H9 (cell line): ENCODE data around the gene MYF6. TPM values are rescaled to one million over a fixed set of nuclear protein-coding genes. Genes with fewer than 3 reads are reported as not detected.

Experiments
- DNase-seq: peaks from one replicate; pipeline ENCODE4 v3.0.0-alpha.2; 2017
- H2AFZ ChIP-seq: one replicate; pipeline ENCODE4 v1.6.1; 2013; ENCODE audit warnings: mild to moderate bottlenecking, low read length, control low read depth, moderate library complexity
- H2AK5ac ChIP-seq: 2 replicates; pipeline ENCODE4 v1.6.1; 2013; ENCODE audit warnings: low read length, control low read depth, mixed read lengths; ENCODE audit not compliant: insufficient read length
- H2BK120ac ChIP-seq: one replicate; pipeline ENCODE4 v1.6.1; 2013; ENCODE audit warnings: low read depth, mild to moderate bottlenecking, low read length, control low read depth, inconsistent platforms; ENCODE audit not compliant: poor library complexity, severe bottlenecking
- H2BK12ac ChIP-seq: 2 replicates; pipeline ENCODE4 v1.6.1; 2013; ENCODE audit warnings: low read length, control low read depth, mixed read lengths, low read depth; ENCODE audit not compliant: insufficient read length
- H2BK15ac ChIP-seq: 2 replicates; pipeline ENCODE4 v1.6.1; 2013; ENCODE audit warnings: low read depth, low read length, control low read depth
- H2BK20ac ChIP-seq: one replicate; pipeline ENCODE4 v1.6.1; 2013; ENCODE audit warnings: low read depth, mild to moderate bottlenecking, low read length, control low read depth, inconsistent platforms; ENCODE audit not compliant: poor library complexity, severe bottlenecking
- H2BK5ac ChIP-seq: 2 replicates; pipeline ENCODE4 v1.6.1; 2013; ENCODE audit warnings: low read length, control low read depth, mixed read lengths; ENCODE audit not compliant: insufficient read length
- H3K14ac ChIP-seq: 2 replicates; pipeline ENCODE4 v1.6.1; 2013; ENCODE audit warnings: low read length, control low read depth; ENCODE audit not compliant: insufficient read depth
- H3K18ac ChIP-seq: 2 replicates; pipeline ENCODE4 v1.6.1; 2013; ENCODE audit warnings: low read depth, mild to moderate bottlenecking, mixed read lengths, low read length, control low read depth; ENCODE audit not compliant: insufficient read length
- H3K23ac ChIP-seq: 2 replicates; pipeline ENCODE4 v1.6.1; 2013; ENCODE audit warnings: low read length, control low read depth, mixed read lengths, low read depth; ENCODE audit not compliant: insufficient read length
- H3K23me2 ChIP-seq: 2 replicates; pipeline ENCODE4 v1.6.1; 2013; ENCODE audit warnings: low read depth, mild to moderate bottlenecking, mixed read lengths, low read length, control low read depth; ENCODE audit not compliant: insufficient read length, poor library complexity, severe bottlenecking
- H3K27ac ChIP-seq: 2 replicates; pipeline ENCODE4 v1.5.1; 2013; ENCODE audit warnings: low read length, control low read depth, mixed read lengths, low read depth; ENCODE audit not compliant: insufficient read length
- H3K27me3 ChIP-seq: 2 replicates; pipeline ENCODE4 v1.6.1; 2013; ENCODE audit warnings: low read length, control low read depth, inconsistent platforms; ENCODE audit not compliant: insufficient read depth
- H3K4ac ChIP-seq: 2 replicates; pipeline ENCODE4 v1.6.1; 2013; ENCODE audit warnings: low read depth, mild to moderate bottlenecking, control low read depth, inconsistent platforms, low read length, moderate library complexity
- H3K4me1 ChIP-seq: 2 replicates; pipeline ENCODE4 v1.6.1; 2013; ENCODE audit warnings: low read length, control low read depth, inconsistent platforms; ENCODE audit not compliant: insufficient read depth
- H3K4me2 ChIP-seq: 2 replicates; pipeline ENCODE4 v1.6.1; 2013; ENCODE audit warnings: low read length, control low read depth, mixed read lengths; ENCODE audit not compliant: insufficient read length, insufficient read depth
- H3K56ac ChIP-seq: 2 replicates; pipeline ENCODE4 v1.6.1; 2013; ENCODE audit warnings: low read depth, mild to moderate bottlenecking, mixed read lengths, low read length, control low read depth; ENCODE audit not compliant: insufficient read length
- H3K79me1 ChIP-seq: 2 replicates; pipeline ENCODE4 v1.6.1; 2013; ENCODE audit warnings: low read depth, mild to moderate bottlenecking, moderate library complexity, low read length, control low read depth, inconsistent platforms; ENCODE audit not compliant: insufficient read depth, poor library complexity, severe bottlenecking
- H3K79me2 ChIP-seq: 2 replicates; pipeline ENCODE4 v1.6.1; 2013; ENCODE audit warnings: low read length, control low read depth, inconsistent platforms; ENCODE audit not compliant: insufficient read depth
- H3K9ac ChIP-seq: 2 replicates; pipeline ENCODE4 v1.6.1; 2013; ENCODE audit warnings: low read length, control low read depth, mixed read lengths; ENCODE audit not compliant: insufficient read length; ENCODE audit errors: extremely low read depth
- H3K9me3 ChIP-seq: one replicate; pipeline ENCODE4 v1.6.1; 2013; ENCODE audit warnings: low read depth, low read length, inconsistent platforms; ENCODE audit not compliant: control insufficient read depth
- H3T11ph ChIP-seq: one replicate; pipeline ENCODE4 v1.6.1; 2013; ENCODE audit warnings: mild to moderate bottlenecking, low read length, control low read depth, inconsistent platforms
- H4K20me1 ChIP-seq: one replicate; pipeline ENCODE4 v1.6.1; 2013; ENCODE audit not compliant: control insufficient read depth, insufficient read length, insufficient read depth
- H4K5ac ChIP-seq: 2 replicates; pipeline ENCODE4 v1.6.1; 2013; ENCODE audit warnings: low read depth, mild to moderate bottlenecking, mixed read lengths, low read length, control low read depth; ENCODE audit not compliant: insufficient read length
- H4K8ac ChIP-seq: replicated peaks from 2 replicates; pipeline ENCODE4 v1.6.1; 2013; ENCODE audit warnings: low read length, control low read depth, mixed read lengths, low read depth; ENCODE audit not compliant: insufficient read length
- H4K91ac ChIP-seq: 2 replicates; pipeline ENCODE4 v1.6.1; 2013; ENCODE audit warnings: low read depth, mild to moderate bottlenecking, moderate library complexity, mixed read lengths, low read length, control low read depth; ENCODE audit not compliant: insufficient read length
- H3K27ac Mint-ChIP-seq, 3 experiments: 2 replicates in 2 of 3; 3 replicates in 1 of 3; pipeline ENCODE4 v1.8.0; 2020 to 2021; ENCODE audit warnings: mixed read lengths in 3 of 3, mild to moderate bottlenecking in 1 of 3, moderate library complexity in 1 of 3
- H3K27me3 Mint-ChIP-seq: 2 replicates; pipeline ENCODE4 v1.8.0; 2021; ENCODE audit warnings: low read depth, mild to moderate bottlenecking, moderate library complexity, mixed read lengths
- H3K36me3 Mint-ChIP-seq, 3 experiments: 2 replicates in 2 of 3; 3 replicates in 1 of 3; pipeline ENCODE4 v1.8.0; 2020 to 2021; ENCODE audit warnings: low read depth in 3 of 3, mixed read lengths in 3 of 3; ENCODE audit not compliant: insufficient read depth in 1 of 3
- H3K4me1 Mint-ChIP-seq, 2 experiments: 2 replicates each; pipeline ENCODE4 v1.8.0; 2020; ENCODE audit warnings: mixed read lengths in 2 of 2
- H3K4me3 Mint-ChIP-seq, 2 experiments: 2 replicates in 1 of 2; 3 replicates in 1 of 2; pipeline ENCODE4 v1.8.0; 2020 to 2021; ENCODE audit warnings: mild to moderate bottlenecking in 2 of 2, mixed read lengths in 2 of 2, moderate library complexity in 1 of 2
- H3K9me3 Mint-ChIP-seq, 2 experiments: 2 replicates in 1 of 2; 3 replicates in 1 of 2; pipeline ENCODE4 v1.8.0; 2020; ENCODE audit warnings: mild to moderate bottlenecking in 2 of 2, mixed read lengths in 2 of 2, moderate library complexity in 1 of 2
- CTCF ChIP-seq: fragments of 200-600 bp; sonication (generic); conservative IDR thresholded peaks from 3 replicates; pipeline ENCODE4 v1.8.0; 2021; ENCODE audit warnings: antibody characterized with exemption, mild to moderate bottlenecking
- WGBS: extraction: QIAGEN DNeasy Blood & Tissue Kit; methylation state at CpG from one replicate; pipeline ENCODE4 v1.1.7; 2013; ENCODE audit warnings: missing lambda C conversion rate, low lambda C conversion rate, mixed read lengths; ENCODE audit not compliant: insufficient read length; ENCODE audit errors: extremely low coverage; 5-methylcytosine and 5-hydroxymethylcytosine counted together
- total RNA-seq: library from RNA; stranded (reverse); gene quantifications from 2 replicates; pipeline ENCODE4 v1.2.1, GENCODE V29; 2021

MYF6 gene
- total RNA-seq, 1 experiment from 2014 or later = not detected

- H2BK5ac ChIP-seq = no peak overlapping the region
- TF ChIP-seq CTCF = no peak
- peaks cover 18% of the 10 kb centered on the region for H3K27me3 Mint-ChIP-seq
- H3K27ac ChIP-seq = no peak overlapping the region
- H3K4me3 Mint-ChIP-seq = no peak overlapping the region
- H3K4me1 Mint-ChIP-seq = peaks cover 6 to 8% of the 10 kb centered on the region in 2 experiments
- no peak overlapping the region for H2BK12ac ChIP-seq
- H3K9me3 ChIP-seq = no peaks in the 10 kb centered on the region
- no peak overlapping the region for H3K18ac ChIP-seq
- no peak overlapping the region for H2AK5ac ChIP-seq
- no peaks in the 10 kb centered on the region; the same call in 1 of the 2 replicates for H3K27me3 ChIP-seq
- no peak overlapping the region for H3K4ac ChIP-seq
- no peaks in the 10 kb centered on the region for H3K79me1 ChIP-seq
- no peaks in the 10 kb centered on the region for H3K79me2 ChIP-seq
- H4K5ac ChIP-seq = no peak overlapping the region
- no peak overlapping the region for H2BK15ac ChIP-seq
- no peak overlapping the region for H3K9ac ChIP-seq
- H3K27ac Mint-ChIP-seq = no peak overlapping the region
- H3K36me3 Mint-ChIP-seq = no peaks in the 10 kb centered on the region
- H3K56ac ChIP-seq = no peak overlapping the region
- H4K8ac ChIP-seq = no peak overlapping the region
- H3K9me3 Mint-ChIP-seq = no peaks in the 10 kb centered on the region
- H4K91ac ChIP-seq = no peak overlapping the region
- no peaks in the 10 kb centered on the region for H3K23me2 ChIP-seq
- H3K23ac ChIP-seq = no peak overlapping the region
- no peak overlapping the region for H3T11ph ChIP-seq
- H2AFZ ChIP-seq = peak overlapping the region; percentile 56
- DNase-seq = no peak
- WGBS = no CpG with 5 or more reads among the region's 3 CpGs
- no peaks in the 10 kb centered on the region for H4K20me1 ChIP-seq
- no peak overlapping the region for H3K14ac ChIP-seq
- no peak overlapping the region for H2BK120ac ChIP-seq
- no peaks in the 10 kb centered on the region for H3K4me1 ChIP-seq
- no peak overlapping the region for H3K4me2 ChIP-seq
- H2BK20ac ChIP-seq = no peak overlapping the region
Observed at GRCh38 chr12:80721326-80721725, 13.9 kb downstream of the MYF6 start.
